GM13977 (cell line): ENCODE data around the gene CHCHD10.

ENCODE experiments used
- DNase-seq: peaks from one replicate; pipeline ENCODE4 v3.0.0; 2012; ENCODE audit warnings: low spot score
- CTCF ChIP-seq: IDR thresholded peaks from 2 replicates; pipeline ENCODE4 v1.5.1; 2012; ENCODE audit warnings: mild to moderate bottlenecking, control low read depth; ENCODE audit not compliant: insufficient read depth; ENCODE audit errors: extremely low read depth, missing control alignments
- in situ Hi-C: fragments of 300-500 bp; cut with MboI; formaldehyde crosslinking; loops from one replicate; pipeline ENCODE4 v1.12.0; 2022; ENCODE audit warnings: low sequenced_read_pairs, low pct_unique_long_range_greater_than_20kb, mixed read lengths, inconsistent platforms; ENCODE audit not compliant: unreplicated experiment

Gene CHCHD10

GRCh38 chr22:23772649-23773473, 5.1 kb upstream of the CHCHD10 start, which contains the start of gene MMP11:
TSS of gene MMP11 (plus strand) at chr22:23772849. CDS start at chr22:23772871, 22 bp downstream.
- peak; percentile 84 for DNase-seq
- TF ChIP-seq CTCF = peak; percentile 22
- in situ Hi-C loops = no loop called here

GRCh38 chr22:23772315-23772648, 4.5 kb upstream of the CHCHD10 start:
- DNase-seq = no peak
- in situ Hi-C loops = no loop called here
- TF ChIP-seq CTCF = no peak

GRCh38 chr22:23769321-23769965, 1.7 kb upstream of the CHCHD10 start:
- no peak for DNase-seq
- in situ Hi-C loops = no loop called here
- TF ChIP-seq CTCF = no peak

DNA sequence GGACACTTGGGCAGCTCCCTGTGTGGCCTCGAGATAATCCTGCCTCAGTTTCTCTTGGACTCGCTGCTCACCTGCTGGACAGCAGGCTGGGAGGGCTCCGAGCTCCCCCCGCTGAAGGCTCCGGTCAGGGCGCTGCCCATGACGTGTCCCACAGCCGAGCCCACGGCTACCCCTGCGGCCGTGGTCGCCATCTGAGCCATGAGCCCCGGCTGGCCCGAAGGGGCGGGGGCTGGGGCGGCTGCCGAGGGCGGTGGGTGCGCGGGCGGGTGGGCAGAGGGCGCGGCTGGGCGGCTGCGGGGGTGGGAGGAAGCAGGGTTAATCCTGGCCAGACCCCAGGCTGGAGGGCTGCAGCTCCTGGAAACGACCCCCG, 484 bp downstream of the CHCHD10 start:
- no peak for TF ChIP-seq CTCF
- no peak for DNase-seq
- in situ Hi-C loops = no loop called here

DNA sequence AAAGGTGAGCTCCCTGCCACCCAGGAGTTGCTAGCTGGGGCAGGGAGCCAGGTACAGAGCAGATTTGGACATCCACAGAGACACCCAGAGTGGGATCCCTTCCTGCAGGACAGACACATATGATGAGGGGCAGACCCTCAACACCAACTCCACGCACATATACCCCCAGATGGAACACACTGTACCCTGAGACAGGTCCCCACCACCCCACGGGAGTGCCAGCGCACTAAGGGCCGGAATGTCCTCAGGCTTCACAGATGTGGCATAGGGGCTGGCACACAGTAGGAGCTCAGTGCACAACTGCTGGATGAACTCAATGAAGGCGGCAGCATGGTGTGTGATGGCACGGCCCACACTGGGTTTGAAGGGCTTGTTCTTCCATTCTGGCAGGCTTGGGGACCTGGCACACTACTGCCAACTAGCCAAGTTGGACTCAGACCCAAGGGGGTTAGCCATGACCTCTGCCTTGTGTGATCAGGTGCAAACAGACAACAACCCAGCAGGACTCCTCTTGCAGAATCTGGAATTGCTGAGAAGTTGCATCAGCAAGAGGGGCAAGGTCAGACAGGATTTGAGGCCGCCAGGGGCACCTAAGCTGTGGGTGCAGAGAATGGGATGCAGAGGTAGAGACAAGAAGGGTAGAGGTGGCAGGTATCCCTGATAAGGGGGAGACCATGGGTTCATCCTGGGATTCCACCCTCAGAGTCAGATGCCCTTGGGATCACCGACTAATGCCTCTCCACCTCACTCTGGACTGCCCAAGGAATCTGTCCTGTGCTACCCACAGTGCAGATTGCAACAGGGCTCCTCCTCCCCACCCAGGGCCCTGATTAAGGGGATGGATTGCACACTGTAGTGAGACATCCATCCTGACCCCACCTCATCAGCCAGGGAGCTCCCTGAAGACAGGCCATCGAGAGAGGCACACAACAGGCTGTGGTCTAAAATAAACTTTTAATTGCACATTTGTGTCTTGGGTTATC, 2.6 kb downstream of the CHCHD10 start:
- no peak for DNase-seq
- no peak for TF ChIP-seq CTCF
- in situ Hi-C loops = no loop called here

- in situ Hi-C loops = no loop called here
- TF ChIP-seq CTCF = no peak
- DNase-seq = no peak
These were observed 3.8 kb downstream of the CHCHD10 start for GRCh38 chr22:23763954-23764353.
